Measurements from ENCODE around the gene GOLGA3.
"Not testable (repeated sequence)": the region's sequence is repeated elsewhere in the genome, so short reads cannot be mapped to it uniquely, and the experiment has no call there.

Gene GOLGA3

DNA sequence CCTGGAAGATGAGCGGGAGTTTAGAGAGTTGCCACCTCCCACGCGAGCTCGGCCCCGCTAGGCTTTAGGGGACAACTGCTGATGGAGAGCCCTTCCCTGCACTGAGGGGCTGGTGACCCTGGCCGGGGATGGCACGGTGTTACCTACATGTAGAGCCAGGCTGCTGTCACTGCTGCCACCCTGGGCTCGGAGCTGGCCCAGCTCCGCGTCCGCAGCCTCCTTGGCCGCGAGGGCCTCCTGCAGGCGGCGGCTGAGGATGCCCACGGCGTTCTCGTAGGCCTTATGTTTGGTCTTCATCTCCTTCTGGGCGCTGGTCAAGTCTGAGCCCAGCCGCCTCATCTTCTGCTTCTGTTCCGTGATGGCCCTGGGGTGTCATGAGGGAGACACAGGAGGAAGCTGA is 42.5 kb downstream of the GOLGA3 start:
- FAIRE-seq (no peak), DNase-seq (ENCODE audit: extremely low spot score, insufficient read length, low read depth) (no peak)

DNA sequence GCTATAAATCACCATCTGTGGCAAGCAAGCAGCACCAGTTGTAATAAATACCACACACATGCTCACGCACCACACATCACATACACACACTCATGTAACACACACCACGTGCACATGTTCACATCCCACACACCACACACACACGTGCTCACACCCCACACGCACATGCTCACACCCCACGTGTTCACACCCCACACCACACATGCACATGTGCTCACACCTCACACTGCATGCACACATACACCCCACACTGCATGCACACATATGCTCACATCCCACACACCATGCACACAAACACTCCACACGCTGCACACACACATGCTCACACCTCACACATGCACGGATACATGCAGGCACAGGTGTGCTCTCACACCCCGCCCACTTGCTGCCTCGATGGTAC is 44.1 kb downstream of the GOLGA3 start:
- FAIRE-seq (no peak), DNase-seq (ENCODE audit: extremely low spot score, insufficient read length, low read depth) (no peak)

DNA sequence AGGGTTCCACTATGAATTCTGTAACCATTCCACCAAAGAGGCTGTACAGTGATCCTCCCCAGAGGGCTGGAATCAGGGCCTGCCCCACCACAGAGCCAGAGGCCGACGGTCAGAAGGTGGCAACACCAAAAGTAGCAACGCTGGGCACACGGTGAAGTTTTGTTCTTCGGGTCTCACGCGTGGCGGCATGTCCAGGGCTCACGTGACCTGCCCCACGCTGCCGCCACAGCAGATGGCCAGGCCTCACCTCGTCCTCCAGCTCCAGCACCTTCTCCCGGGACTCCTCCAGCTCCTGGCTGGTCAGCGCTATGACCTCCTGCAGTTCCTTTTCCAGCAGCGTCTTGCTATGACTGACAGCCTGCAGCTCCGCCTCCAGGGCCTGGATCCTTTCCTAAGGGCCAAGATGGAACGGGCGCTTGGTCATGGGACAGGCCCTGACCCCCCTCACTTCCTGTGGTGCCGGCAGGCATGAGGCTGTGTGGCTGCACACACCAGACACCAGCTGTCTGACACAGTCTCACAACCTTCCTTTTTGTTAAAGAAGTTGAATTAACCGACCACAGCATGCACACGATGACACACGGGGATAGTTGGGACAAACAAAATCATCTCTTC is 44.6 kb downstream of the GOLGA3 start:
- FAIRE-seq = no peak
- DNase-seq (ENCODE audit: extremely low spot score, insufficient read length, low read depth) = no peak

DNA sequence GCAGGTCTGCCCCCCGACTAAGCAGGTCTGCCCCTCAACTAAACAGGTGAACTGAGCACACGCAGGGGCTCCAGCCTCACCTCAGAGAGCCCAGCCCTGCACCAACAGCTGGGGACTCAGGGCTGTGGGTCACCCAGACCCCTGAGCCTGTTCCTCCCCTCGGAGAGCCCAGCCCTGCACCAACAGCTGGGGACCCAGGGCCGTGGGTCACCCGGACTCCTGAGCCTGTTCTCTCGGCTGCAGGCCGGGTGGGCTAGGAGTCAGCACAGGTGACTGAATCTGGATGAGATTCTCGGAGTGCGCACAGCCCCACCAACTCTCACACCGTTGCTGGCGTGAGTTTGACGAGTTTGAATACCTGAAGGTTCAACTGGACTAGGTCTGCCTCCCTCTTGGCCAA is 46.7 kb downstream of the GOLGA3 start:
- FAIRE-seq (no peak), DNase-seq (ENCODE audit: extremely low spot score, insufficient read length, low read depth) (no peak)

DNA sequence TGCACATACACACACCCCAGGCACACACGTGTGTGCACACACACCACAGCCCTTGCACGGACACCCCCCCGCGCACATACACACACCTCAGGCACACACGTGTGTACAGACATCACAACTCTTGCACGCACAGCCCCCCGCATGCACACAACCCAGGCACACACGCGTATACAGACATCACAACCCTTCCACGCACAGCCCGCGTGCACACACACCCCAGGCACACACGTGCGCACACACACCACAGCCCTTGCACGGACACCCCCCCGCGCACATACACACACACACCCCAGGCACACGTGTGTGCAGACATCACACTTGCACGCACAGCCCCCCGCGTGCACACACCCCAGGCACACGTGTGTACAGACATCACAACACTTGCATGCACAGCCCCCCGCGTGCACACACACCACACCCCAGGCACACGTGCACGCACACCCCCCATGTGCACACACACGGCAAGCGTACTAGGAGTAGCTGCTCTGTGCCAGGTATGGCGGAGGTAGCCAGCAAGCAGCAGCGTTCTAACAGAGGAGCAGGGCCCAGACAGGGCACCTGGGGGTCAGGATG is 48.8 kb downstream of the GOLGA3 start:
- no peak for FAIRE-seq
- no peak for DNase-seq (ENCODE audit: extremely low spot score, insufficient read length, low read depth)

DNA sequence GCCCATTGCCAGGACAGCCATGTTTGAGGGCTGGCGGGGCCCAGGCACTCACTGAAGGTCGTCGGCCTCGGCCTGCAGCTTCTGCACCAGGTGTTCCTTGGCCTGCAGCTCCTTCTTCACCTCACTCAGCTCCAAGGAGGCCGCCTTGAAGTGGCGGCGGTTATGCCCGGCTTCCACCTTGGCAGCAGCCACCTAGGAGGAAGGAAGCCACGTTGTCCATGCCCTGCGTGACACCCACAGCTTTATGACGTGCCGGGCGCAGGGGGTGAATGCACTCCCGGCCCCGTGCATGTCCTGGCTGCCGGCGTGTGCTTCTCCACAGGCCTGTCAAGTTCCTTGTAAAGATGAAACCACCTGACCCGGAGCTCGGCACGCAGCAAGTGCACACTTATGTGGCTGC is 51.1 kb downstream of the GOLGA3 start:
- FAIRE-seq = no peak
- no peak for DNase-seq (ENCODE audit: extremely low spot score, insufficient read length, low read depth)

DNA sequence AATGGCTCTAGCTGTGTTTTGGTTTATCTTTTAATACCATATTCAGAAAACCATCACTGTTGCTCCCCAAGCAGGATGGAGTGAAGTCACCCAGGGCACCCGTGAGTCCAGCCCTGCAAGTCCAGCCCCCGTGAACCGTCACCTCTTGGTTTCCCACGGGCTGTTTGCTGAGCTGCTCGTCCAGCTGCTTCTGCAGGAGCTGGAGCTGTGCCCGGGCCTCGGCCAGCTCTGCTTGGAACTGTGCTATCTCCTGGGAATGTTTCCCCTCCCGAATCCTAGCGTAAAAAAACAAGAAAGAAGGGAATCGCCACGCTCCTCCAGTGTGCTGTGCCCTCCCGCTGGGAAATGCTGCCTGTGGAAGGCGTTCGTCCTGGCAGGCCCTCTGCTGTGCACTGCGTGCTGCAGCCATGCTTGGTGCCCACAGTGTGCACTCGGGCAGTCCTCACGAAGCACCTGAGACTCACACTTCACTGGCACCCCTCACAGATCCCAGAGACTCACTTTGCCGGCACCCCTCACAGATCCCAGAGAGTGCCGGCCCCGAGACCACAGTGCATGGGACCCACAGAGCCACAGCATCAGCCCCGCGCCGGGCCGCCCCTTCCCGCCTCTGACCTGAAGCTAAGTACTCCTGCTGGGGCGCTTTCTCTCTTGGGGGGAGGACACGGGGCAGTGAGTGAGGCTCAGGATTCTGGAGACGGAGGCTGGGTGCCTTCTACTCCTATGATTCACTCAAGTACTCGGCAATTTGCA is 51.7 kb downstream of the GOLGA3 start:
- DNase-seq (ENCODE audit: extremely low spot score, insufficient read length, low read depth) = no peak
- FAIRE-seq = no peak

DNA sequence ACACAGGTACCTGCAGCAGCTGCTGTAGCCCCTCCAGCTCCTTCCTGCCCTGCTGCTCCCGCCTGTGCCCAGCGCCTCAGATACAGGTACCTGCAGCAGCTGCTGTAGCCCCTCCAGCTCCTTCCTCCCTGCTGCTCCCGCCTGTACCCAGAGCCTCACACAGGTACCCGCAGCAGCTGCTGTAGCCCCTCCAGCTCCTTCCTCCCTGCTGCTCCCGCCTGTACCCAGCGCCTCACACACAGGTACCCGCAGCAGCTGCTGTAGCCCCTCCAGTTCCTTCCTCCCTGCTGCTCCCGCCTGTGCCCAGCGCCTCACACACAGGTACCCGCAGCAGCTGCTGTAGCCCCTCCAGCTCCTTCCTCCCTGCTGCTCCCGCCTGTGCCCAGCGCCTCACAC is 52.4 kb downstream of the GOLGA3 start:
- FAIRE-seq; DNase-seq (ENCODE audit: extremely low spot score, insufficient read length, low read depth): not testable (repeated sequence)

DNA sequence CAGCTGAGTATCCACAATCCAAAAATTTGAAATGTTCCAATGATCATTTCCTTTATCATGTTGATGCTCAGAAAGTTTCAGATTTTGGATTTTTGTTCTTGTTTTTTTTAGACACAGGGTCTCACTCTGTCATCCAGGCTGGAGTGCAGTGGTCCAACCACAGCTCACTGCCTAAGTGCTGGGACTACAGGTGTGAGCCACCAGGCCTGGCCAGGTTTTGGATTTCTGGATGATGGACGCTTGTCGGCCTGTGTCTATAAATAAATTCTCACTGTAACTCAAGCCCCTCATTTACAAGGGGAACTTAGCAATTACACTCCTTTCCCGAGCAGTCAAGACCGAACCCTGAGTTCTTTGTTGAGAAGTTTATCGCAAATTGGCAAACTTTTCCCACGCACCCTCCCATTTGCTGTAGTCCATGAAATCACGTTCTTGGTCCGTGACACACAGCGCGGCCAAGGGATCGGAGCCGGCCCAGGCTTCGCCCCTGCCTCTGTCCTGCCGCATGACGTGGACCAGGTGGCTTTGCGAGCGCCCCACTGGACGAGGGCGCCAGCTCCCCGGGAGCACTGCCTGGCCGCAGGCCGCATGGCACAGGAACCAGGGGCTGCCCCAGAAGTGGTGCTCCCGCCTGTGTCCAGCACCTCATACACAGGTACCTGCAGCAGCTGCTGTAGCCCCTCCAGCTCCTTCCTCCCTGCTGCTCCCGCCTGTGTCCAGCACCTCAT is 53.0 kb downstream of the GOLGA3 start:
- FAIRE-seq (no peak), DNase-seq (ENCODE audit: extremely low spot score, insufficient read length, low read depth) (no peak)

DNA sequence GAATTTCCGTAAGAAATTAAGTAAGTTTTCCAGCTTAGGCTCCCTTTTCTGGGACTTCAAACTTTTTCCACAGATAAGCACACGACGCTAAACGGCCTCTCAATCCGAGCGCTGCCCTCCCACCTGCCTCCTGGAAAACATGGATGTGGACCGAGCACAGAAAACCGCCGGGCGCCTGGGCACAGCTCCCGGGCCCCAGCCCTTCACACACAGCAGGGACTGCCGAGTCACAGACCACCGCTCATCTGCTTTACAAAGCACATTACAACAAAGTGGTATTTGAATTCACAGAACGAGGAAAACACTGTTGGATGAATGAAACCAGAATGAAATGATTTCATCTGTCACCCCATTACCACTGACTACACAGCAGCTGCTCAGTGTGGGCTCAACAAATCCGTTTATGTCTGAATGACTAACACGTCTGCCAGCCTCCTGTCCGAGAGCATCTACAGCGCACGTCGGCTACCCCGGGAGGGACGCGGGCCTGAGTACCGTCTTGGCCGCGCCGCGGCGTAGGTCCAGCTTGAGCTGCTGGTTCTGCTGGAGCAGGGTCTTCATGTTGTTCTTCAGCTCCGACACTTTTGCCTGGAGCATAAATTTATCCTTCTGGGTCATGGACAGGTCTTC is 53.9 kb downstream of the GOLGA3 start:
- DNase-seq (ENCODE audit: extremely low spot score, insufficient read length, low read depth) = no peak
- no peak for FAIRE-seq

DNA sequence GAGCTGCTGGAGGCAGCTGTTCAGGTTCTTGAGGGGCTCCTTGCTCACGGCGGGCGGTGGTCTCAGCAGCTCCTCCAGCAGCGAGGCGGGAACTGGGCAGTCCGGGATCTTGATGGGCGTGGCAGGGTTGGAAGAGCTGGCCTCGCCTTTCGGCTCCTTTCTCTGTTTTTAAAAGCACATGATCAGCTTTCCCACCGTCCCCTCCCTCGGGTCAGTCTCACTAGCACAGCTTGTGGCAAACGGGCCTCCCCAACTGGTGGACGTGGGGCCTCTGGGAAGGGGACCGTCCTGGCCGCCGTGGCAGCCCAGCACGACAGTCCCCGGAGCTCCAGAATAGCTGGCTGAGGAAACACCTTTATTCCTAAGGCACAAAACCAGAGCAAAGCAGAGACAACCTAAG is 54.5 kb downstream of the GOLGA3 start:
- DNase-seq (ENCODE audit: extremely low spot score, insufficient read length, low read depth) (no peak), FAIRE-seq (no peak)

DNA sequence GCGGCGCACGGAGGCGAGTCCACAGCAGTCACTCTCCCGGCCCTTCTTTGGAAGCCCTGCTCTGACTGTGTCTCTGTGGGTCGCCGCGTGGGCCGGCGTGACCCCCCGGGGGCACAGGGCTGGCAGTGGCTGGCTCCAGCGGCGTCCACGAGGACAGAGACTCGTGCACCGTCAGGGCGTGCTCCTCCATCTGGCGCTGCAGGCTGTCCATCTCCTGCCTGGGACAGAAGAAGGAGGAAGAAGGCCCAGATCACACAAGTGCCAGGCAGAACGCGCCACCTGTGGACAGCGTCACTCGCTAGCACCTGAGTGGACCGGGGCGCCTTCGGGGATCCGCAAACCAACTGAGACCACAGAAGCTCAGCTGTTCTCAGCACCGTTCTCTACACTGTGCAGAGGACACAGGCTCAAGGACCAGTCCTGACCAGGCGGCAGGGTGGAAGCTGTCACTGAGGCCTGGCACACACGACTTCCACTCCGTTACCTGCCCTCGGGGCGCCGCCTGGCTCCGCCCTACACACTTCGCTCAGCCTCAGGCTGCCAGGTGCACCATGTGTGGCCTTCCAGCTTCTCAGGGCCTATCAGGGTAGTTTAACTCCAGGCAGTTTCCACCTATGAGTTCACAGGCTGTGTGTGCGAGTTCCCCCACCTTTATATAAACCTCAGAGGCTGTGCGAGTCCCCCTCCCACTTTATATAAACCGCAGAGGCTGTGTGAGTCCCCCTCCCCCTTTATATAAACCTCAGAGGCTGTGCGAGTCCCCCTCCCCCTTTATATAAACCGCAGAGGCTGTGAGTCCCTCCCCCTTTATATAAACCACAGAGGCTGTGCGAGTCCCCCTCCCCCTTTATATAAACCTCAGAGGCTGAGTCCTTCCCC is 55.4 kb downstream of the GOLGA3 start:
- DNase-seq (ENCODE audit: extremely low spot score, insufficient read length, low read depth) (no peak), FAIRE-seq (no peak)

DNA sequence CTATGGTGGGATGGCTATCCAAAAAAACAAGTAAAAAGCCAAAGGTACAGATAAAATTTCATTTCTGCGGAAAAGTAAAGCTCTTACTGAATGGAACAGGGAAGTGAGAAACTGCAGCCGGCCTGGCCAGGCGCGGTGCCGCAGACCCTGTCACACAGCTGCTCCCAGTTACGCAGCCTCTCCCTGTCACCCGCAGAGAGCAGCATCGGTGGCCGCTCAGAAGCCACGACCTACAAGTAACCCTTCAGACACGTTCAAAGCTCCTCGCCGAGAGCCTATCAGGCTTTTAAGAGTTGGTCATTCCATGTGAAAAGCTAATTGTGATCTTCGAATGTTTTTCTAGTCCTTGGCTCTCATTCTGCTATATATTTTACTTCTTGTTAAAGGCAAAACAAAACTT is 56.1 kb downstream of the GOLGA3 start:
- FAIRE-seq (peak; percentile 57), DNase-seq (ENCODE audit: extremely low spot score, insufficient read length, low read depth) (no peak)

DNA sequence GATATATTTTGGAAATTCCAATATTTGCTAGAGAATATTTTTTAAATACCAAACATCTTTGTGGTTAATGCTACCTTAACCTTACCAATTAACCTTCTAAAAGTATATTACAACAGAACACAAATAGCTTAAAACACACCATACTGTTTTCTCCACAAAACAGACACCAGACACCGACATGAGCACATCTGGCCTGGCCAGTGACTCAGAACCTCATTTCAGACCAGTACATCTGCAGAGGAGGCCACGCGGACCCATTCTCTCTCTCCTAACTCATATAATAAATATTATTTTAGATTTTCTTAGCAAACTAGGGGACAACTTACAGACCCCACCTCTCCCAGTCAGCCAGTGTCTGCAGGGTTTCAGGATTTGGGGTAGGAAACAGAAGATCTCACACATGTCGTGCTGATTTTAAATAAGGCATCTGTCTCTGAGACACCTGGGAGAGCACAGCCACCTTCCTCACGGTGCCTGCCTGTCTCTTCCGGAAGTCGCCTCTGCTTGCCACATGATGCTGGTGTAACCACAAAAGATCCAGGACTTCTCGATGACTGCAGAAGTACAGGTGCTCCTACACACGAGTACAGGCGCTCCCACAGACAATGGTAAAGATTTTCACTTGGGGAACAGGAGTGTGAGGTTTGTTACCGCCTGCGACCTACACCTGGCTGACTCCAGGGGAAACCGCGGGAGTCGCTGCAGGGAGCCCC is 57.4 kb downstream of the GOLGA3 start:
- FAIRE-seq (peak; percentile 83), DNase-seq (ENCODE audit: extremely low spot score, insufficient read length, low read depth) (no peak)

DNA sequence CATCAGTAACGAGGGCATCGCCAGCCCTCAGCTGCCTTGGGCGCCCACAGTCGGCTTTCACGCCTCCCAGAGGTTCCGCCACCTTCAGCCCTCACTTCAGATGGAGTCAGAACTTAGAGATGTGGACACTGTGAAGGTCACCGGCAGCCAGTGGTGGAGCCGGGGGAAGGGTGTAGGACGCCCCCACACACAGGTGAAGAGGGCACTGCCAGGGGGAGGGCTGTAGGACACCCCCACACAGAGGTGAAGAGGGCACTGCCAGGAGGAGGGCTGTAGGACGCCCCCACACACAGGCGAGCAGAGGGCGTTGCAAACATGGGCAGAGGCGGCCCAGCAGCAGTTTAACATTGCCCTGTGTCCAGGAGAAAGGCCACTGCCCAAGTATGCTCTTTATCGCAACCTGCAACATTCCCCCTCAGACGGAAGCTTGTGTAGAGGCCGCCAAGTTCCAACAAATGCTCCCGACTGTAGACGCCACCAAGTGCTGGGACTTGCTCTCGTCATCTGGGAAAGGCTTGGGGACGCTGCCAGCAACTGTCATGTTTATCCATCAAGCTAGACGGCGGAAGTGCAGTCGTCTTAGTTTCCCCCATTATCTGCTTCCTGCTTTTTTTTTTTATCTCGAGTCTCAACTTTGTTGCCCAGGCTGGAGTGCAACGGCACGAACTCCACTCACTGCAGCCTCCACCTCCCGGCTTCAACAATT is 62.1 kb downstream of the GOLGA3 start:
- no peak for DNase-seq (ENCODE audit: extremely low spot score, insufficient read length, low read depth)

DNA sequence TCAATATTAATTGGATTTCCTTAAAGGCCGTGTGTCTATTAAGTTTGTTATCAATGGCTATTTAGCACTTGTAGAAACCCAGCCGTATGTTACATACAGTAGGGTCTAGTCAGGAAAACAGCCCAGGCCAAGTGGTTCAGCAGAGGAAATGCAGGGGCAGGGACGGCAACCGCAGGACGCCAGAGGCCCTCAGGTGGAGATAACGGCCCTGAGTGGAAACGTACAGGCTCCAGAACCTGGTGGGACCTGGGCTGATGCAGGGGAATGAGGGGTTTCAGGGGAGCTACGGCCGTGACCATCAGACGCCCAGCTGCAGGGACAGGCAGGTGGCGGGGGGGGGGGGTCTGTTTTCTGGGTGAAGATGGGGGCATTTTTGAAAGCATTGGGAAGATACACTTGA is 63.3 kb downstream of the GOLGA3 start:
- no peak for DNase-seq (ENCODE audit: extremely low spot score, insufficient read length, low read depth)
- no peak for FAIRE-seq

More for the DNA sequence above, 62.1 kb downstream of the GOLGA3 start:
- no peak for FAIRE-seq

DNA sequence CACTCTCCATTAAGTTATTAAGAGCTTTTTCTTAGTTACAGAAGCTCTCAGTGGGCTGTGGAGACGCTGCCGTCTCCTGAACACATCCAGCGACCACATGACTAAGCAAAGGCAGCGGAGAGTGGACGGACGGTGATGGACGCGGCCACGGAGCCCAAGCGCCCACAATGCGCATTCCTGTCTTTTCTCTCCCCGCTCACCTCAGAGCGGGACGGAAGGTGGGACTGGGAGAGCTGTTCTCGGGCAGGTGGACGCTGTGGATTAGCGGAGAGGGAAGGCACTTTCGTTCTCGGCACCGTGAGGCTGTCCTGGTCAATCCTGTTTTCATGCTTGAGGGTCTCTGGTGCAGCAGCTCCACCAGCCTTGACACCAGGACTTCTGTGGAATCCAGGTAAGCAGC is 64.4 kb downstream of the GOLGA3 start:
- FAIRE-seq = no peak
- no peak for DNase-seq (ENCODE audit: extremely low spot score, insufficient read length, low read depth)

DNA sequence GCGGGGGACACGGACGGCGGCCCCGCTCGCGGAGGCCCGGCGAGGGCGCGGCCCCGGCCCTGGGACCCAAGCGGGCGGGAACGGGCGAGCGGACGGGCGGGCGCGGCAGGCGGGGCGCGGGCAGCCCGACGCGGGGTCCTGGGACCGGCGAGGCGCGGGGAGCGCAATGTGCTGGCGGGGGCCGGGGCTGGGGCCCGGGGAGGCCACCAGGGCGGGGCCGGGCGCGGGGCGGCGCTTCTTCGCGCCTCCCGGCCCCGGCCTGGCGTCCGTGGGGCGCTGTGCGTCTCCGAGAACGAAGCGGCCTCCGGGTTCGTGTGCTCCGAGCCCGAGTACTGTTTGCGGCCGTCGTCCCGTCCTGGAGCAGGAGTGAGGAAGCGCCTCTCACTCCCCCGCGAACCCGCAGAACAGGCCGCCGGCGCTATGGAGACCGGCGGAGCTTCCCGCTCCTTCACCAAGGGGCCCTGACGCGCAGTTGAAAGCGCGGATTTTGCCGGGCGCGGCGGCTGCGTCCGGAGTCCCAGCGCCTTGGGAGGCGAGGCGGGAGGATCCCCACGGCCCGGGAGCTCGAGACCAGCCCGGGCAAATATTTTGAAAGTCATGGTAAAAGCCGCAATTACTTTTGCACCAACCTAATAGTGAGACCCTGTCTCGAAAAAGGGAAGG is 66.6 kb downstream of the GOLGA3 start:
- FAIRE-seq (no peak), DNase-seq (ENCODE audit: extremely low spot score, insufficient read length, low read depth) (peak; percentile 82)

Measured in GM18507 (cell line).